Neuronal stem cell (in vitro differentiated cells): Measurements from ENCODE around the gene SSC5D.

Source experiments
- DNase-seq: peaks from one replicate; pipeline ENCODE4 v3.0.0-alpha.2; 2013; ENCODE audit warnings: low spot score
- H2AFZ ChIP-seq: one replicate; pipeline ENCODE4 v1.6.1; 2013; ENCODE audit warnings: mild to moderate bottlenecking, low read length, inconsistent platforms
- H2AK5ac ChIP-seq: 2 replicates; pipeline ENCODE4 v1.6.1; 2013; ENCODE audit warnings: low read depth, mild to moderate bottlenecking, inconsistent platforms, low read length, moderate library complexity, mixed read lengths
- H2BK120ac ChIP-seq: 2 replicates; pipeline ENCODE4 v1.6.1; 2013; ENCODE audit warnings: low read depth, mild to moderate bottlenecking, inconsistent platforms, low read length, moderate library complexity, mixed read lengths
- H2BK12ac ChIP-seq: one replicate; pipeline ENCODE4 v1.6.1; 2013; ENCODE audit warnings: low read length, inconsistent platforms
- H2BK15ac ChIP-seq: 2 replicates; pipeline ENCODE4 v1.6.1; 2013; ENCODE audit warnings: mild to moderate bottlenecking, low read length, inconsistent platforms, mixed read lengths
- H2BK5ac ChIP-seq: one replicate; pipeline ENCODE4 v1.6.1; 2013; ENCODE audit warnings: inconsistent platforms, mild to moderate bottlenecking, low read length, moderate library complexity
- H3K14ac ChIP-seq: one replicate; pipeline ENCODE4 v1.6.1; 2013; ENCODE audit warnings: low read length, inconsistent platforms
- H3K18ac ChIP-seq: 2 replicates; pipeline ENCODE4 v1.6.1; 2013; ENCODE audit warnings: low read length, inconsistent platforms
- H3K23ac ChIP-seq: 2 replicates; pipeline ENCODE4 v1.6.1; 2013; ENCODE audit warnings: low read depth, mild to moderate bottlenecking, mixed read lengths, low read length, inconsistent platforms; ENCODE audit not compliant: poor library complexity
- H3K27ac ChIP-seq: replicated peaks from 3 replicates; pipeline ENCODE4 v1.5.1; 2013; ENCODE audit warnings: low read length, inconsistent platforms
- H3K27me3 ChIP-seq, 3 experiments: 2 replicates each; pipeline ENCODE4 v1.6.1; 2013; ENCODE audit warnings: low read length in 3 of 3, mild to moderate bottlenecking in 2 of 3, inconsistent platforms in 1 of 3, low read depth in 1 of 3, mixed read lengths in 1 of 3, moderate library complexity in 1 of 3; ENCODE audit not compliant: control insufficient read depth in 3 of 3, insufficient read depth in 3 of 3
- H3K36me3 ChIP-seq, 2 donors: replicated peaks in 1 of 2; 2 replicates each; pipeline ENCODE4 v1.6.1; 2013; ENCODE audit warnings: low read length in 2 of 2; ENCODE audit not compliant: control insufficient read depth in 2 of 2, insufficient read depth in 2 of 2
- H3K4ac ChIP-seq: 2 replicates; pipeline ENCODE4 v1.6.1; 2013; ENCODE audit warnings: inconsistent platforms, mild to moderate bottlenecking, low read length, moderate library complexity
- H3K4me1 ChIP-seq, 2 donors: 1 replicate in 1 of 2; 2 replicates in 1 of 2; pipeline ENCODE4 v1.6.1; 2013; ENCODE audit warnings: low read length in 2 of 2, low read depth in 1 of 2; ENCODE audit not compliant: control insufficient read depth in 2 of 2, insufficient read depth in 1 of 2
- H3K4me2 ChIP-seq: one replicate; pipeline ENCODE4 v1.6.1; 2013; ENCODE audit warnings: mild to moderate bottlenecking, low read length, inconsistent platforms; ENCODE audit not compliant: insufficient read depth, poor library complexity, severe bottlenecking
- H3K4me3 ChIP-seq, 2 donors: 2 replicates each; pipeline ENCODE4 v1.5.1; 2013; ENCODE audit warnings: low read length in 2 of 2, mild to moderate bottlenecking in 2 of 2, inconsistent platforms in 1 of 2, moderate library complexity in 1 of 2
- H3K79me1 ChIP-seq: one replicate; pipeline ENCODE4 v1.6.1; 2013; ENCODE audit warnings: low read depth, mild to moderate bottlenecking, inconsistent platforms, low read length, moderate library complexity
- H3K9ac ChIP-seq: one replicate; pipeline ENCODE4 v1.6.1; 2013; ENCODE audit warnings: mild to moderate bottlenecking, low read depth, low read length, inconsistent platforms; ENCODE audit not compliant: poor library complexity
- H3K9me3 ChIP-seq, 2 donors: replicated peaks in 1 of 2; 2 replicates each; pipeline versions ENCODE3 to v1.6.1; 2013; ENCODE audit warnings: low read length in 2 of 2, mild to moderate bottlenecking in 2 of 2, inconsistent platforms in 1 of 2, low read depth in 1 of 2, mixed read lengths in 1 of 2, moderate library complexity in 1 of 2; ENCODE audit not compliant: control insufficient read depth in 2 of 2, insufficient read depth in 1 of 2
- H4K8ac ChIP-seq: one replicate; pipeline ENCODE4 v1.6.1; 2013; ENCODE audit warnings: low read depth, mild to moderate bottlenecking, inconsistent platforms, low read length, moderate library complexity
- H4K91ac ChIP-seq: one replicate; pipeline ENCODE4 v1.6.1; 2013; ENCODE audit warnings: low read length, low read depth, mild to moderate bottlenecking, inconsistent platforms; ENCODE audit not compliant: poor library complexity
- WGBS, 2 donors: extraction: QIAGEN DNeasy Blood & Tissue Kit; methylation state at CpG; one replicate each; pipeline ENCODE4 v1.1.7; 2013; ENCODE audit warnings: missing lambda C conversion rate in 2 of 2, mixed read lengths in 1 of 2; ENCODE audit not compliant: insufficient read length in 2 of 2, insufficient replicate concordance in 1 of 2; ENCODE audit errors: extremely low coverage in 2 of 2; 5-methylcytosine and 5-hydroxymethylcytosine counted together

The SSC5D gene

DNA sequence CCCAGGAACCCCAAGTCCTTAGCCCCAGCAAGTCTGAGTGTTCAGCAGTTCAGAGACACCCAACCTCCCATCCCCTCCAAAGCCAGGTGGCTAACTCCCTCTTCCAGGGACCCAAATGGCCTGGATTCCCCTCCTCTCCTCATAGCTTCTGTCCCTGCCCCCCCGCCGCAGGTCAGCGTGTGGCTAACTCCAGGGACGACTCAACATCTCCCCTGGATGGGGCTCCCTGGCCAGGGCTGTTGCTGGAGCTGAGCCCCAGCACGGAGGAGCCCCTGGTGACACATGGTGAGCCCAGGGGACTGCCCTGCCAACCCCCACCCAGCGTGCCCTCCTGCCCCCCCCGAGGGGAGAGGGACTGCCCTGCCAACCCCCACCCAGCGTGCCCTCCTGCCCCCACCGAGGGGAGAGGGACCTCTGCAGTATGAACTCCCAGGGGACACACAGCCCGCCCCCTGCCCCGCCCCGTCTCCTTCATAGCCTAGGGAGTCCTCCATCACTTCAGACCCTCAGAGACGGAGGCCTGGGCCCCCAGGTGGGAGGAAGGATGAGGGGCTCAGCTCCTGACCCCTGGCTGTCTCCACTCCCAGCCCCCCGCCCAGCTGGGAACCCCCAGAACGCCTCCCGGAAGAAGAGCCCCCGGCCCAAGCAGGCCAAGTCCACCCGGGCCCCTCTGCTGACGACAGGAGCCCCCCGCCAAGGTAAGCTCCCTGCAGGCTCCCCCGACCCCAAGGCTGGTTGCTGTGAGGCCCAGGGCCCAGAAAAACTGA, 1.7 kb downstream of the SSC5D start:
- Histone ChIP-seq H3K27me3 (no peaks in the 10 kb centered on the region), H2AFZ (no peak overlapping the region)

DNA sequence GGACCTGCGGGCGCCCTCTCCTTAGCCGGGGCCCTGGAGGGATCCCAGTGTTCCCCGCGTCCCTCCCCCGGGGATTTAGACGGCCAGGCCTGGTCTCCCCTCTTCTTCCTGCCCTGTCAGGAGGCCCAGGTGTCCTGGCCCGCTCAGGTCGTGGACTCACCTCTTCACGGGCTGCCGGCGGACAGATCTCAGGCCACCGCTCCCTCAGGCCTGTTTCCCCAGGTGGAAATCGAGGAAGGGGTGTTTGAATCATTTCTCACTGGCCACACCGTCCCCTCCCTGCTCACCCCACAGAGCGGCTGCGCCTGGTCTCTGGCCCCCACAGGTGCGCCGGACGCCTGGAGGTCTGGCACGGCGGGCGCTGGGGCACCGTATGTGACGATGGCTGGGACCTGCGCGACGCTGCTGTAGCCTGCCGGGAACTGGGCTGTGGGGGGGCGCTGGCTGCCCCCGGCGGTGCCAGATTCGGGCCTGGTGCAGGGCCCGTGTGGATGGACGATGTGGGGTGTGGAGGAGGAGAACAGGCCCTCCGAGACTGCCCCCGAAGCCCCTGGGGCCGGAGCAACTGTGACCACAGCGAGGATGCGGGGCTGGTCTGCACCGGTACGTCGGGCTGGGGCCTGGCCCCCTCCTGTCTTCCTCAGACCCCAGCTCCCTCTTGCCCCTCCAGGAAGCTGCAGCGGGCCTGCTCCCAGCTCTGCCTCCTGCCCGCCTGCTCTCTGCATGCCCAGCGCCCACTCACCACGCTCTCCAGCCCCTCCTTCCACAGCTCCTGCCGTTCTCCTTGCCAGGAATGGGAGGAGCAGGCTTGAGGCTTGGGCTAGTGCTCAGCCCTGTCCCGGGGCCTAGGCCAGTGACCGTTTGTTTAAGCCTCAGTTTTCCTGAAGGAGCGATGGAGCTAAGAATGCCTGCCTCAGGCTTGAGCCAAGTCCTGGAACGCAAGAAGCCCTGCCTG, 2.5 kb downstream of the SSC5D start:
- H3K4ac ChIP-seq: peak overlapping the region; percentile 37
- H2BK5ac ChIP-seq: no peak overlapping the region
- H4K8ac ChIP-seq: no peak overlapping the region
- no peak for DNase-seq
- H3K14ac ChIP-seq: peak overlapping the region; percentile 71
- H4K91ac ChIP-seq: no peak overlapping the region
- H3K9ac ChIP-seq: peak overlapping the region; percentile 3
- H3K27me3 ChIP-seq: no peaks in the 10 kb centered on the region
- H2AK5ac ChIP-seq: peak overlapping the region; percentile 81
- H2BK15ac ChIP-seq: peak overlapping the region; percentile 58
- H3K36me3 ChIP-seq: no peaks in the 10 kb centered on the region
- H2BK120ac ChIP-seq: peak overlapping the region; percentile 18
- no peak overlapping the region for H3K4me2 ChIP-seq
- peak overlapping the region; percentile 41 for H2BK12ac ChIP-seq
- WGBS, 2 donors: no CpG with 5 or more reads among the region's 52 CpGs
- H3K23ac ChIP-seq: peak overlapping the region; percentile 43
- H2AFZ ChIP-seq: peak overlapping the region; percentile 73
- peaks cover 29 to 48% of the 10 kb centered on the region in 2 donors for H3K4me1 ChIP-seq
- H3K79me1 ChIP-seq: peaks cover 8% of the 10 kb centered on the region
- H3K9me3 ChIP-seq: no peaks in the 10 kb centered on the region
- H3K18ac ChIP-seq: no peak overlapping the region
- no peak overlapping the region for H3K27ac ChIP-seq
- H3K4me3 ChIP-seq: no peak overlapping the region

More for the DNA sequence above, 1.7 kb downstream of the SSC5D start:
- Histone ChIP-seq H3K14ac (no peak overlapping the region), H3K4me3 (no peak overlapping the region), H2BK12ac (no peak overlapping the region), H3K79me1 (peaks cover 8% of the 10 kb centered on the region), H2BK5ac (peak overlapping the region; percentile 39), H4K91ac (no peak overlapping the region), H3K18ac (peak overlapping the region; percentile 85), H4K8ac (no peak overlapping the region), H2BK120ac (peak overlapping the region; percentile 81), H2BK15ac (peak overlapping the region; percentile 75), H2AK5ac (peak overlapping the region; percentile 97), H3K4me1 (peaks cover 33 to 48% of the 10 kb centered on the region in 2 donors), H3K4me2 (no peak overlapping the region), H3K9me3 (no peaks in the 10 kb centered on the region), H3K9ac (peak overlapping the region; percentile 78), H3K27ac (no peak overlapping the region), H3K36me3 (no peaks in the 10 kb centered on the region), H3K4ac (peak overlapping the region; percentile 69), H3K23ac (peak overlapping the region; percentile 73)
- WGBS, 2 donors: no CpG with 5 or more reads among the region's 21 CpGs
- no peak for DNase-seq

DNA sequence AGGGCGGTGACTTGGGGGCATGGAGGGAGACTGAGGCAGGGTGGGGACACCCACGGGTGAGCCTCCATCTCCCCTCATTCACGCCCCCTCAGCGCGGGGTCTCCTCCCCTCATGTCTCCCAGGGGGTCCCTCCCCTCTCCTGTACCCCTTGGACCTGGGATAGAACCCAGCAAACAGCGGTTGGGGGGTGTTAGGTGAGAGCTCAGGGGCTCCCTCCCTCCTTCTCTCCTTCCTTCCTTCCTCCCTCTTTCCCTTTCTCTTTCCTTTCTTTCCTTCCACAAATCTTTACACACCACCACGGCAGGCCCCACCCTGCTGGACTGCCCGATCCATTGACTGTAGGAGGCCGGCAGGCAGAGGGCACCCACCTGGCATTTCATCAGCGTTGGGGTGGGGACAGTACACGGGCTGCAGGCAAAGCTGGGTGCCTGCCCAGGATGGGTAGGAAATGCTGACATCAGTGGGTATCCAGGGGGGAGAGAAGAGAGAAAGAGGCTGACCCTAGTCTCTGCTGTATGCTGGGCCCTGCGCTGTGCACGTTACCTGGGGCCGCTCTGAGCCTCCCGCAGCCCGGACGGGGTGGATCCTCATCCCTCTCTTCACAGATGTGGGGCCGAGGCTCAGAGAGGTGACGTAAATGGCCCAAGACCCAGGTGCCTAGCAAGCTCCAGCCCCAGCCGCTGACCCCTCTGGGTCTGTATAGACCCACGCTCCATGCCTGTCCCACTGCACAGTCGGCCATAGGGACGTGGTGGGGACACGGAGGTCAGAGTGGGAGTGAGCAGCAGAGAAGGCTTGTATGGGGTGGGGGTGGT, 3.5 kb downstream of the SSC5D start:
- no CpG with 5 or more reads among the region's 24 CpGs for WGBS, 2 donors
- no peaks in the 10 kb centered on the region for H3K27me3 ChIP-seq
- H4K91ac ChIP-seq: no peak overlapping the region
- H3K27ac ChIP-seq: no peak overlapping the region
- peak overlapping the region; percentile 81 for H2AK5ac ChIP-seq
- H3K9me3 ChIP-seq: no peaks in the 10 kb centered on the region
- H2BK120ac ChIP-seq: no peak overlapping the region
- peak overlapping the region; percentile 24 for H3K18ac ChIP-seq
- no peak overlapping the region for H2BK15ac ChIP-seq
- no peak overlapping the region for H3K4me3 ChIP-seq
- H2BK12ac ChIP-seq: no peak overlapping the region
- H3K4ac ChIP-seq: peak overlapping the region; percentile 42
- peak overlapping the region; percentile 73 for H2AFZ ChIP-seq
- no peak overlapping the region for H3K9ac ChIP-seq
- no peak overlapping the region for H4K8ac ChIP-seq
- H3K4me2 ChIP-seq: no peak overlapping the region
- H3K79me1 ChIP-seq: peaks cover 6% of the 10 kb centered on the region
- peak overlapping the region; percentile 11 for H3K23ac ChIP-seq
- no peaks in the 10 kb centered on the region for H3K36me3 ChIP-seq
- no peak overlapping the region for H3K14ac ChIP-seq
- H3K4me1 ChIP-seq: peaks cover 24 to 39% of the 10 kb centered on the region in 2 donors
- H2BK5ac ChIP-seq: no peak overlapping the region
- DNase-seq: no peak
